Measurements from ENCODE around the gene RHOD.

DNA sequence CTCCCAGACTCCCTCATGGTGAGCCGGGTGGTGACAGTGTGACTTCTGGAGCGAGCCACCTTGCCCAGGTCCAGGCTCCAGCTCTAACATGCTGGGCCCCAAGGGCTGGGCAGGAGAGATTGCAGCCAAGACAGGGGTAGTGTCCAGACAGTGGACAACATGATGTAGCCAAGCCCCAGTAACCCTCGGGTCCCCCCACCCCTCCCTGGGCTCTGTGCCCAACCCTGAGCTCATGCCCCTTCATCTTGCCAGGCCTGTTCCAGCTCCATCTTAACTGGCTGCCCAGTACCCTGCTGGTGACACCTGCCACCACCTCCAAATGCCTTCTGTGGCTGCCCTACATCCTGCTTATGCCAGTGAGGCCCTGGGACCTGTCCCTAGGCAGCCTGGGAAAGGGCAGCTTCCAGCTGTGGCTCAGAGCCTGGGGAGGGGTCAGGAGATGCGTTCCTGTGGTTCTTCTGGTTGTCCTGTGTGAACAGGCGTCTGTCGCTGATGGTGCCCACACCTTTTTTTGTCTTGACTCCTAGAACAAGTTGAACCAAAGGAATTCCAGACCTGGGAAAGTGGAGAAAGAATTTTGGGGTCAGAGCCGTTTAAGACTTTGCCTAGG, 46.2 kb upstream of the RHOD start:
- TF ChIP-seq, protein P1, sequence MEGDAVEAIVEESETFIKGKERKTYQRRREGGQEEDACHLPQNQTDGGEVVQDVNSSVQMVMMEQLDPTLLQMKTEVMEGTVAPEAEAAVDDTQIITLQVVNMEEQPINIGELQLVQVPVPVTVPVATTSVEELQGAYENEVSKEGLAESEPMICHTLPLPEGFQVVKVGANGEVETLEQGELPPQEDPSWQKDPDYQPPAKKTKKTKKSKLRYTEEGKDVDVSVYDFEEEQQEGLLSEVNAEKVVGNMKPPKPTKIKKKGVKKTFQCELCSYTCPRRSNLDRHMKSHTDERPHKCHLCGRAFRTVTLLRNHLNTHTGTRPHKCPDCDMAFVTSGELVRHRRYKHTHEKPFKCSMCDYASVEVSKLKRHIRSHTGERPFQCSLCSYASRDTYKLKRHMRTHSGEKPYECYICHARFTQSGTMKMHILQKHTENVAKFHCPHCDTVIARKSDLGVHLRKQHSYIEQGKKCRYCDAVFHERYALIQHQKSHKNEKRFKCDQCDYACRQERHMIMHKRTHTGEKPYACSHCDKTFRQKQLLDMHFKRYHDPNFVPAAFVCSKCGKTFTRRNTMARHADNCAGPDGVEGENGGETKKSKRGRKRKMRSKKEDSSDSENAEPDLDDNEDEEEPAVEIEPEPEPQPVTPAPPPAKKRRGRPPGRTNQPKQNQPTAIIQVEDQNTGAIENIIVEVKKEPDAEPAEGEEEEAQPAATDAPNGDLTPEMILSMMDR (IDR thresholded peaks at IDR 0.05; ENCODE audit: poor library complexity, severe bottlenecking), result no peak
- TF ChIP-seq TAF1 (IDR thresholded peaks at IDR 0.05; ENCODE audit: low read depth), result no peak
- no peak for TF ChIP-seq REST (IDR thresholded peaks at IDR 0.05; ENCODE audit: borderline replicate concordance)
- no peak for TF ChIP-seq POLR2AphosphoS5 (IDR thresholded peaks at IDR 0.05)
- no peak for TF ChIP-seq EZH2 (IDR thresholded peaks at IDR 0.05; ENCODE audit: borderline replicate concordance, insufficient read depth, low read length, poor library complexity, severe bottlenecking)
- no peak for TF ChIP-seq EP300 (conservative IDR thresholded peaks at IDR 0.05; ENCODE audit: poor library complexity, severe bottlenecking)
